Activated CD8-positive, alpha-beta memory T cell treated with anti-CD3 and anti-CD28 coated beads, Interleukin-2, amount 50 U/mL, for 24 hours (primary cell): ENCODE results near the gene TGFBR1.

ENCODE experiments used
- DNase-seq: peaks from one replicate; pipeline ENCODE4 v3.0.0-alpha.2; 2020; ENCODE audit errors: extremely low read depth

TGFBR1 gene

DNA sequence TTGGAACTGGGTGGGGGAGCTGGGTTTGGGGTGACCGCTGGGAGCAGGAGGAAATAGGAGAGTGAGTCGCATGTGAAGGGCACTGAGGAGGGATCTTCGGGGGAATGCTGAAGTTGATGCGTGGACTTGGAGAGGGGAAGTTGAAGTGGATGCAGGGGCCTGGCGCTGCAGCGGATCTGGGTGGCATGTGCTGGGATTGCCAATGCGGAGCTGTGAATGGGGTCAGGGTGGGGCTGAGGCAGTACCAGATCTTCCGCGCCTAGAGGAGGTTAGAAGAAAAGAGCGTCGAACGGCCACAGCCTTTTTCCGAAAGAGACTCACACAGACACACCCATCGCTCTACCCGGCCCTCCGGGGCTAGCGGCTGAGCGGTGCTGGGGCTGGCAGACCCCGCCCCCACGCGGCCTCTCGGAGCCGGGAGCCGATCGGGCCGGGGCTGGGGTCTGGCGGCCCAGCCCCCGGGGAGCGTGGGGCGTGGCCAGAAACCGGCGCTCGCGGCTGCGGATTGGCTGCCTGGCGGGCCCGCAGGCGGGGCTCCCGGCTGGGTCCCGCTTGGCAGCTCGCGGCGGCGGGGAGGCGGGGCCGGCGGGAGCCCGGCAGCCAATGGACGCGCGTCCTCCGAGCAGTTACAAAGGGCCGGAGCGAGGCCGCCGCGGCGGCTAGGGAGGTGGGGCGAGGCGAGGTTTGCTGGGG, at the start of gene TGFBR1:
TSS of gene TGFBR1 (plus strand) at position 655 of the 693 bp plus-strand sequence. CDS start 93 bp downstream, outside the sequence.
- DNase-seq = peak; percentile 77

DNA sequence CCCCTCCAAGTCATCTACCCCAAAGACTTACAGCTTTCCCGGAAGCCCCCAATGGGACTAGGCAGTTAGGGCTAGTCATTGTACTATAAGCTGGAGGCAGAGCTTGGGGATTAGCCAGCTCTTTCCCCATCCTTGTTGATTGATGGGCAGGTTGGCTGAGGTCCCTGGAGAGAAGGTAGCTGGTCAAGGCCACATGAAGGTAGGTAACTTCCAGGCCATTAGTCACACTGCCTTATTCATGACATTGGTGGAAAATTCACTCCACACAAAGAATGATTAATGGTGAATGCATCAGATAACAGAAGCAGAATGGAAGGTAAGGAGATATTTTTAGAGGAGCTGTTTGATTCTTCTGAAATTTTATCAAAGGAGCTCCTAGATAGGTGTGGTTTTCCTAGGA, 49.5 kb upstream of the TGFBR1 start:
- DNase-seq = no peak

DNA sequence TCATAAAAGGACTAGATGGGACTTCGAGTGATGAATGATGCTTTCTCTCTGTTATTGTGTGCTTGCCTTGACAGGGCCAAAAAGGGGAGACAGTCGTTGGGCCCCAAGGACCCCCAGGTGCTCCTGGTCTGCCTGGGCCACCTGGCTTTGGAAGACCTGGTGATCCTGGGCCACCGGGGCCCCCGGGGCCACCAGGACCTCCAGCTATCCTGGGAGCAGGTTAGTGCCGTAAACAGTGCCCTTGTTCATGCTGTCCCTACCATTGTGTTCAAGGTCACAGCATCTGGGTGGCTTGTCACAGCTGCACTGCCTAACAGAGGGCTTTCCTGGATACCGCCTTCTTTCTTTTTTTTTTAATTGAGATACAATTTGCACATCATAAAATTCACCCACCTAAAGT, 48.7 kb upstream of the TGFBR1 start:
- no peak for DNase-seq

DNA sequence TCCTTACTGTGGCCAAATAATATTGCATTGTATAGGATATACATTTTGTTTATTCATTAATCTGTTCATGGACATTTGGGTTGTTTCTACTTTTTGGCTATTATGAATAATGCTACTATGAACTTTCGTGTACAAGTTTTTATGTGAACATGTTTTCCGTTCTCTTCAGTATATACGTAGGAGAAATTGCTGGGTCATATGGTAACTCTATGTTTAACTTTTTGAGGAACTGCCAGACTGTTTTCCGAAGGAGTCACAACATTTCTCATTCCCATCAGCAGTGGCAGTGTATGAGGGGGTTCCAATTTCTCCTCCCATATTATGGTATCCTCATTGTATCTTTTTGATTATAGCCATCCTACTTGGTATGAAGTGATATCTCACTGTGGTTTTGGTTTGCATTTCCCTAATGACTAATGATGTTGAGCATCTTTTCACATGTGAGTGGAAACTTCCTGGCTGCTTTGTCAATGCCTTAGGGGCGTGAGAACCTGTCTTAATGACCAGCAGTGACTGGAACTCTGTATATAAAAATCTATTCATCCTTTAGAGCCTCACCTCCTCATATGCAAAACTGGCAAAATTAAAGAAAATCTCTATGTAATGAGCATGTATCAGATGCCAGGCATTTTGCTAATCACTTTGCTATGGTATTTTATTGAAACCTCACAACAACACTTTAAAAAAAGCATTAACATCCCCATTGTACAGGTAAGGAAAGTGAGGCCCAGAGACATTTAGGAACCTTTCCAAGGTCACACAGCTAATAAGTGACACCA, 47.8 kb upstream of the TGFBR1 start:
- DNase-seq = no peak

DNA sequence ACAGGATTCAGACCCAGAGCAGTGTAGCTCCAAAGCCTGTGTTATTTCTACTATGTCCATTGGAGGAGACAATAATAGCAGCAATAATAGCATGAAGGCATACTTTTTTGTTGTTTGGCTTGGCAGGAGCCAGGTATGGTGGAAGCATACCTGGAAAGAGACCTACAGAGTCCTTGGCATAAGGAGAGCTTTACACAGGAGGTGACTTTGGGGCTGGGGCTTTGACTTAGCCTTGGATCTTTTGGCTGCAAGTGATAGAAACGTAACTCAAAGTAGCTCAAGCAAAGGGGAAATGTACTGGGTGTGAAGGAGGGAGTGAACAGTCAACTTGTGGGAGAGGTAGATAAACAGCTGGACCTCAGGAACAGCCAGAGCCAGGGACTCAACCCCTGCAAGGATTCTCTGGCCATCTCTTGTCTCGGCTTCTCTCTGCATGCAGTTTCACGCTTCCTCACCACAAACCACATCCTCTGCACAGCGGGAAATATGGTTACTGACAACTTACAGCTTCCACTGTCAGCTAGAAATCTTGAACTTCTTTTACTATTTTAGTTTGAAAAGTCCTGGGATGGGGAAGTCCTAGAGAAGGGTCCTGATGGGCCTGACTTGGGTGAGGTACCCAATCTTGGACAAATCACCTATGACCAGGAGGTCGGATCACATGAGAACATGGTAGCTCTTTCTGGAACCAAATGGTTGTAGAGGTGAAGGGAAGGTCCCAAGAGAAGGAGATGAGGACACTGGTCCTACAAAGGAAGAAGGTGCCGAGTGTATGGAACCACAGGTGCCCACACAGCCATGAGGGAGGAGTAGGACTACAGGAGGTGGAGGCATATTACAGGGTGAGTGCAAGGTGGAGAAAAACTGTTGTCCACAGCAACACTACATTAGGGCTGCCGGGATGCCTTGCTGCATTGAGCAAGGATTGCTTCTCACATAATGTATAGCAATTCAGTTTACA, 47.0 kb upstream of the TGFBR1 start:
- DNase-seq = peak; percentile 57

DNA sequence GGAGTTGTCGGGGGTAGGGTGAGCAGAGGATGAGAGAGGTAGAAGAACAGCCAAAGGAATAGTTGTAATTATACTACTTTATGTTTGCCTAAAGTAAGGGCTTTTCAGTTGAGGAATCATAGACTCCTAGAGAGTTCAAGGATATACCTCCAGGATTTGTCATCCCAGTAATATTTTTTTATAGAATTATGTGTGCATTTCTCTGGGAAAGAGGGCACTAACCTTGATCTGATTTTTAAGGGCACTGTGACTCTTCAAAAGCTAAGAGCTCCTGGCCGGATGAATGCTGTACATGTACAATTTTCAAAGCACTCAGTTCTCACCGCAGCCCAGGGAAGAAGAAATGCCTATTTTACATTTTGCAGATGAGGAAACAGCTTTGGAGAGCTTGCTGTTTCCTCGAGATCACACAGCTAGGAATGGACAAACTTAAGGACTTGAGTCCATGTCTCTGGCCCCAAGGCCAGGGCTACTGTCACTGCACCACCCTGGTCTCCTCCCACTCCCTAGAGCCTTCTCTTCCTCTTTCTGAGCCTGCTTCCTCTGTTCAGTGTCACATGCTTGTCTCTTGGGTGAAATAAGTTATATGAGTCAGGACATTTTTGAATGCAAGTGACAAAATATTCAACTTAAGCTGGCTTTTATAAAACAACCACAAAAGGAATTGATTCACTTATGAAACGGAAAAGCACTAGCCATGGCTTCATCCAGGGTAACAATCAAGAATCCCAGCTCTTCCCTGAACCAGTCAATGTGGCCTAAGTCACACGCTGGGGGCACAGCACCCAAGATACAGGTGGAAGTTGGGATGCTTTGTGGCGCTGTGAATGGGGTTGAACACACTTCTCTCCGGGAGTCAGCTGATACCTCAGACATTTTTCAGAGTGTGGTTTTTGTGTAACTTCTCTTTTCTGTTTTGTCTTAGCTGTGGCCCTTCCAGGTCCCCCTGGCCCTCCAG, 45.7 kb upstream of the TGFBR1 start:
- DNase-seq = no peak

DNA sequence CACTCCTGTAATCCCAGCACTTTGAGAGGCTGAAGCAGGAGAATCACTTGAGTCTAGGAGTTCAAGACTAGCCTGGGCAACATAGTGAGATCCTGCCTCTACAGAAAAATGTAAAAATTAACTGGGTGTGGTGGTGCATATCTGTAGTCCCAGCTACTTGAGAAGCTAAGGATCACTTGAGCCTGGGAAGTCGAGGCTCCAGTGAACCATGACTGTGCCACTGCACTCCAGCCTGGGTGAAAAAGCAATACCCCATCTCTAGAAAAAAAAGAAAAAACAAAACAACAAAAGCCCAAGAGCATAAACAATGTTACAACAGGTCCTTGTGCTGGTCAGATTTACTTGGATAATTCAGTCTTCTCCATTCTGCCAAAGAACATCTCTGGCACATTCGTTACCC, 44.3 kb upstream of the TGFBR1 start:
- DNase-seq = no peak

DNA sequence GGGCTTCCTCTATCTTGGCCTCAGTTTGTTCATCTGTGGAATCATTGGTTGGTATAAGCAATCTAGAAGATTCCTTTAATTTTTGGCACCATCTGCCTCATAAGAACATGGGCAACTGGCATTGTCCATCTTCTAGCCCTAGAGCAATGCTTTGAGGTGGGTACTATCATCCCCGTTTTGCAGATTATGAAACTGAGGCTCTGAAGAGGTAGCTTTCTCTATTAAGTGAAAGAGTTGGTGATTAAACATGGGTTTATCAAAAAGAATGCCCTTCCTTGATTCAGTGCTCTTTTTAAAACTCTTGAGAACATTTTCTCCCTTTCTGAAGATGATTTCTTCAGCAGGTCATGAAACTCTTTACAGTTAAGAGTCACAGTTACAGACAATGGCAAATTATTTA, 42.4 kb upstream of the TGFBR1 start:
- DNase-seq = no peak

DNA sequence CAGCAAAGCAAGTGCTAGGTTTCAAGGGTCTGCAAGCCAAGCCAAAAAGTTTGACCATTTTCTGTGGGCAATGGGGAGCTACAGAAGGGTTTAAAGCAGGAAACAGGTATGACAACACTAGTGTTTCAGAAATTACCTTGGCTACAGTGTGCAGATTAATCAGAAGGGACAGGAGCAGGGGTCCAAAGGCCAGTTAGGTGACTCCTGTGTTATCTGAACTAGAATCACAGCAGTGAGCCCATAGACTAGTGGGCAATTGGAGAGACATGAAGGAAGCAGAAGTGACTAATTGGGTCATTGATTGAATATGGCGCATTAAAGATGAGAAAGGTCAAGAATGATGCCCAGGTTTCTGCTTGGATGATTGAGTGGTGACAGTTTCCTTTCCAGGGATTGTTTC, 41.4 kb upstream of the TGFBR1 start:
- no peak for DNase-seq

DNA sequence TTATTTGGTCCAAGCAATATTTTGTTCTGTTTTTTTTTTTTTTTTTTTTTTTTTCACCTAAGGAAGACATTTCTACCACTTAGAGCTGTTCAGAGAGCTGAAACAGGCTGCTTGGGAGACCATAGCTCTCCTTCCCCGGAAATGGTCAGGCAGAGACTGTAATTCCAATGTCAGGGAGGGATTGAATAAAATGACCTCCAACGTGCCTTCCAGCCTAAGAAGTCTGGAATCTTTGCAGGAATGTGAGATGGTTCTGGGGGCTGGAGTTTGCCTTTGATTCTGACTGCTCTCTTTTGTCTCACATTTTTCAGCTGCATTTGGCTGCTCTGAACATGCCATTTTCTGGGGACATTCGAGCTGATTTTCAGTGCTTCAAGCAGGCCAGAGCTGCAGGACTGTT, 38.3 kb upstream of the TGFBR1 start:
- DNase-seq = no peak

DNA sequence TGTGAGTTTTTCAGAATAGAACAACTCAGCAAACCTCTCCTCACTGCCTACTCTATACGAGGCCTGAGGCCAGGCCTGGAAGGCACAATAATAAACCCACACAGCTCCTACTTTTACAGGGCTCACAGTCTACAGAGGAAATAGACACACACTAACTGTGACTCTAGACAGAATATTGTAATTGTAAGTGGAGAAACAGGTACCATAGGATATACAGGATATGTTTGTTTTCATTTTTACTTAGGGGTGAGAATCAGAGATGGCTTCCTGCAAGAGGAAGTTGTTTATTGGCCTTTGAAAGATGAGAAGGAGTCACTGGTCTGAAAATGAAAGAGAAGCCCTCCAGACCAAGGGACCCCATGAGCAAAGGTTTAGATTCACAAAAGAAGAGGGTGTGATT, 35.8 kb upstream of the TGFBR1 start:
- DNase-seq = no peak

DNA sequence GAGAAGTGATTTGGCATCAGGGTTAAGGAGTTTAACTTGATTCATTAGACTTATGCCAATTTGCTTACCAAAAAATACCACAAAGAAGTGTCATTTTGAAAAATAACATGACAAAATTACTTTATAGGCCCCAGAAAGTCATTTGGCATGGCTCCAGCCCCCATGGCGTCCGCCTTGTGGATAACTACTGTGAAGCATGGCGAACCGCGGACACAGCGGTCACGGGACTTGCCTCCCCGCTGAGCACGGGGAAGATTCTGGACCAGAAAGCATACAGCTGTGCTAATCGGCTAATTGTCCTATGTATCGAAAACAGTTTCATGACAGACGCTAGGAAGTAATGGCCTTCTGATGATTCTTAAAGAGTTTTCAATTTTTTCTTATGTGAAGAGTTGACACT, 35.4 kb upstream of the TGFBR1 start:
- no peak for DNase-seq

DNA sequence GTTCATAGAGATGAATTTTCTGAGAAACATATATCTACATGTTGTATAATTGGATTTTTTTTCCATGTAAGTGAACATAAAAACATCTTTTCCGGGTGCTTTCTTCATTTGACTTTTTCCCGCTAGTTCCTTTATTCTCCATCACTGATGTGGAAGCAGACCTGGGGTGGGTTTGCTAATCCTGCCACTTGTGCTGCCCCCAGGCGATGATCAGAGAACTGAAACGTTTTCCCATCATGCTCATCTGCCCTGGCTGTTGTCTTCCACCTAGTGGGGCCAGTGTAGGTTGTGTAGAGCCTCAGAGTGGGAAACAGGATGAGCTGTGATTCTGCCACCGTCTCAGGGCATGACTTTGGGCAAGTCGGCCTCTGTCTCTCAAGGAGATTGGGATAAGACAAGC, 34.2 kb upstream of the TGFBR1 start:
- DNase-seq = no peak

DNA sequence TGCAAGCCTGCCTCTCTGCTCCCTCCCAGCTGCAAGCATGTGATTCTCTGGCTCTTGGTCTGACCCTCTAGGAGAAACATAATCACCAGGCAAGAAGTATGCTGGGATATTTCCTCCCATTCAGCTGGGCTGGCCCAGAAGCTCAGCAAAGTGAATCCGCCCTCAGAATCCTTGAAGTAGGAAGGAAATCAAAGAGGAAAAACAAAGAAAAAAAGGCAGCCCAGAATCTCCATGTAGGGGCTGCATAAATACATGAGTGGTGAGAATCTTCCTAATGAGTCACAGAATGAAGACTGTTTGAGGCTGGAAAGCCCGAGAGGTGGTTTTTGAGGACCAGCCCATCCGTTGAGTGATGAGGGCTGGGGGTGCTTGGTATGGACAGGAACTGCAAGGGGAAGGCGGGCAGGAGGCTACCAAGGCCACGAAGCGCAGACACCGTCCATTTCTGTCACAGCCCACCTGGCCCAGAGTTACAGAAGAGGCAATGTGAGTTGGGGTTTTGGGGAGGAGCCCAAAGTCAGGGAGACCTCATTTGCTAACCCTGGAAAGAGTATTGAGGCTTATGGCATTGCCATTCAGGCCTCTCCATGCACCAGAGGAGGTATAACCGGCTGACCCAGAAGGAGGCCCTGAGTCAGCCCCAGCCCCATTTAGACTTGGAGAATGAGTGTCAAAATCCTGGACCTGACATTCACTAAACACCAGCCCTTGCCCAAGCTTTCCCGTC, 33.4 kb upstream of the TGFBR1 start:
- DNase-seq = no peak

DNA sequence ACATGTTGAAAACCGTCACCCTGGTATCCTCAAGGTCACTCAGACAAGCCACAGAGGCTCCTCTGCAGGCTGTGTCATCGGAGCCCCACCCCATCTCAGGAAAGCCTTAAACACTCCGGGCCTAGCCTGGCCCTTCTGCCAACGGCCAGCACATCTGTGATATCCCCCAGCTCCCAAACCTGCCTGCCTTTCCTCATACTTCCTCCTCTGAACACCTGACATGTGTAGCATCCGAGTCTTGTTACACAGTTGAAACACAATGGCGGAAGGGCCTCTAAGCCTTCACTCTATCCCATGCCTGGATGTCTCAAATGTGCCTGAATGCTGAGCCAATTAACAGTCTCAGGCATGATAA, 32.9 kb upstream of the TGFBR1 start:
- DNase-seq = no peak

DNA sequence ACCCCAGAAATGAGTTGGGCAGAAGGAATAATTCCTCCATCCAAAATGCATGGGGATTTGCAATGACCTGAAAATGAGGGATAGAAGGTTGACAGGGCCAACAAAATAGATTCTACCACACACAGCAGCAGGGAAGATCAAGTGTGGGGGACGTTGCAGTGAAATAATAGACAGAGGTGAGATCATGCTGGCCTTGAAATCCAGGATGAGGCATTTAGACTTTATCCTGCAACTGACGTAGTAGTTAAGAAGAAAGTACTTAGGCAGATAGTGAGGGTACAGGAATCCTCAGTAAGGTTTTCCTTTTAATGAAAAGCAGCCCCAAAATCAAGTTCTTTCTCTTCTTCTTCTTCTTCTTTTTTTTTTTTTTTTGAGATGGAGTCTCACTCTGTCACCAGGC, 31.6 kb upstream of the TGFBR1 start:
- DNase-seq = no peak

DNA sequence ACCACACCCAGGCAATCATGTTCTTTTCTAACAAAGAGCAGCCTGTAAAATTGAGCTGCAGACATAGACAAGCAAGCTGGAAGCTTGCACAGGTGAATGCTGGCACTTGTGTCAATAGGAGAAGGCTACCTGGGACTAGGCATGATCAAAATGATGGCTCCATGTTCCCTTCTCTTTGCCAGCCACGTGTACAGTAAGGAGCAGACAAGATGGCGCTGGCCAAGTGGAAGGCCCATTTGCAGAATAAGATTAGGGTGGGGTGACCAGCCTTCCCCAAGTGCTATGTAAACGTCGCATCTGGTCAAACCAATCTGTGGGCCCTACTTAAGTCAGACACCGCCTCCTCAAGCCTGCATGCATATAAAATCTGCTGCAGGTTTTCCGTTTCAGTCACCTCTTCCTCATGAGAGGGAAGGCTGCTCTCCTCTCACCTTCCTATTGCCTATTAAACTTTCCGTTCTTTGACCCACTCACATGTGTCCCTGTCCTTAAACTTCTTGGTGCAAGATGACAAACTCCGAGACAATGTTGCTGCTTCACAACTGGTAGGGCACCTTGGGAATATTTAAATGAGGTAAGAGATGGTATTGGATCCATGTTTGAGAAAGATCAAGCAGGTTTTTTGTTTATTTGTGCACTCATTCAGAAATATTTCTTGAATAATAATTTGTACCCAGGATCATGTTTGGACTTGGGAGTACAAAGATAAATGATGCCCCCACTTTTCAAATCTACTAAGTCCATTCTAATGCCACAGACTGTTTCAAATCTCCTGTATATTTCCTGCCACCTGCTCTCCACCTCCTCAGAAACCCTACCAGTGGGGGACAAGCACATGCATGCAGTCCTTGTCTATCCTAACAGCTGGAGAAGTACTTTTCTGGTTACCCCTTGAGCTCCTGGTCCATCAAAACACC, 30.7 kb upstream of the TGFBR1 start:
- no peak for DNase-seq

DNA sequence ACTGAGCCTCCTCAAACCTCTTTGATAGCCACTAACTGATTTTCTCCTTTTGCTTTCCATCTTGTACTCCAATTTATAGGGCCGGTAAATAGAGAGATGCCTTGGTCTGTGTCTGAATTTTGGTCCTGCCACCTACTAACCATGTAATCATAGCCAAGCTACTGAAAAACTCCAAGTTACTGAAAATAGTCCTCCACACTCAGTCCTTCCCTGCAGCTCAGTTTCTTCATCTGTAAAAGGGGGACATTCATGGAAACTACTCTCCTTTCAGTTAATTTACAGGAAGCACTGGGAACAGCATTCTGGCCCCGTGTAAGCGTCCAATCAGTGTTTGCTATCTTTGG, 30.0 kb upstream of the TGFBR1 start:
- DNase-seq = no peak

DNA sequence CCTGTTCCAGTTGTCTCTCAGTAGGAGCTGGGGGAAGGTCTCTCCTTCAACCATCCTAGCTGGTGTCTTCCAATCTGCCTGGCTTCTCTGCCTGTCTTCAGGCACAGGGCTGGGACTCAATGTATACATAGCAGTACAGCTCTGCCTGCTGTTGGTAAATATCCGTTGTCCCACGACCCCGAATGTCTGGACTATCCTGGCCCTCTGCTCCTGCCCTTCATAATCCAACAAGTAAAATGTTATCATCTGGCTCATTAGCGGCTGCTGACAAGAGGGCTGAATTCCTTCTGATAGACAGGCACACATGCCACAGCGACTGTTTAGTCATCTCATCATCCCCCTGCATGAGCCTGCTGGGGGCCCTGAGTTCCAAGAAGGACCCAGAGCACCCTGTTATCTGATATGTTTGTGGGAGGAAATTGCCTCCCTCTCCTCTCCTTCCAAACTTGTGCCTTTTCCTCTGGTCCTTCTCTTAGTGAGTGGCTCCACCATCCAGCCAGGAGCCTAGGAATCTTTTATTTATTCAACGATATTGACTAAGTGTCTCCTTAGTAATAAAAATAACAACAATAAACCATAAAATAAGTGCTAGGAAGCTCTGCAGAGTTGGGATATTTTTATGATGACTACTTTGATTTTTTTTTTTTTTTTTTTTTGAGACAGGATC, 29.5 kb upstream of the TGFBR1 start:
- DNase-seq = no peak
